Measurements from ENCODE around the gene GPR39.

GPR39 gene

GRCh38 chr2:132566379-132566778 lies 149.8 kb downstream of the GPR39 start:
- H4K20me1 ChIP-seq (ENCODE audit: low read depth, low read length), result no peaks in the 10 kb centered on the region
- H3K27me3 ChIP-seq (ENCODE audit: low read length), result no peaks in the 10 kb centered on the region
- H3K27ac ChIP-seq (ENCODE audit: low read depth, low read length), result no peak overlapping the region
- no peak overlapping the region for H3K9ac ChIP-seq (ENCODE audit: low read length)
- H3K4me2 ChIP-seq (ENCODE audit: low read depth, low read length, poor library complexity, severe bottlenecking), result no peak overlapping the region
- H2AFZ ChIP-seq (ENCODE audit: low read depth, low read length, severe bottlenecking), result no peak overlapping the region
- TF ChIP-seq CTCF (IDR thresholded peaks at IDR 0.05; ENCODE audit: insufficient read depth, low read length, poor library complexity, severe bottlenecking) (no peak), EZH2phosphoT487 (conservative IDR thresholded peaks at IDR 0.05; ENCODE audit: low read length) (no peak)
- no peaks in the 10 kb centered on the region for H3K9me3 ChIP-seq (ENCODE audit: insufficient read depth, low read length)
- no peaks in the 10 kb centered on the region for H3K36me3 ChIP-seq (ENCODE audit: low read length)
- no peaks in the 10 kb centered on the region for H3F3A ChIP-seq (ENCODE audit: insufficient read depth)
- no peaks in the 10 kb centered on the region for H3K79me2 ChIP-seq (ENCODE audit: insufficient read depth, low read length)
- H3K4me3 ChIP-seq (ENCODE audit: insufficient read depth, low read length, poor library complexity, severe bottlenecking), result no peak overlapping the region
- H3K9me2 ChIP-seq (replicated peaks; ENCODE audit: insufficient read depth, low read length), result no peaks in the 10 kb centered on the region

GRCh38 chr2:132567682-132568081 lies 151.1 kb downstream of the GPR39 start:
- Histone ChIP-seq H3K4me2 (ENCODE audit: low read depth, low read length, poor library complexity, severe bottlenecking) (no peak overlapping the region), H3K79me2 (ENCODE audit: insufficient read depth, low read length) (no peaks in the 10 kb centered on the region), H3K9ac (ENCODE audit: low read length) (no peak overlapping the region), H3K9me2 (replicated peaks; ENCODE audit: insufficient read depth, low read length) (no peaks in the 10 kb centered on the region), H3K27me3 (ENCODE audit: low read length) (no peaks in the 10 kb centered on the region), H3K27ac (ENCODE audit: low read depth, low read length) (no peak overlapping the region), H2AFZ (ENCODE audit: low read depth, low read length, severe bottlenecking) (no peak overlapping the region), H3K36me3 (ENCODE audit: low read length) (no peaks in the 10 kb centered on the region), H3K4me3 (ENCODE audit: insufficient read depth, low read length, poor library complexity, severe bottlenecking) (no peak overlapping the region), H3F3A (ENCODE audit: insufficient read depth) (no peaks in the 10 kb centered on the region), H3K9me3 (ENCODE audit: insufficient read depth, low read length) (no peaks in the 10 kb centered on the region), H4K20me1 (ENCODE audit: low read depth, low read length) (no peaks in the 10 kb centered on the region)
- TF ChIP-seq EZH2phosphoT487 (conservative IDR thresholded peaks at IDR 0.05; ENCODE audit: low read length) (no peak), CTCF (IDR thresholded peaks at IDR 0.05; ENCODE audit: insufficient read depth, low read length, poor library complexity, severe bottlenecking) (no peak)

- Histone ChIP-seq H3K36me3 (ENCODE audit: low read length) (no peaks in the 10 kb centered on the region), H3K27ac (ENCODE audit: low read depth, low read length) (no peak overlapping the region), H3K9ac (ENCODE audit: low read length) (no peak overlapping the region), H3K79me2 (ENCODE audit: insufficient read depth, low read length) (no peaks in the 10 kb centered on the region), H3K9me3 (ENCODE audit: insufficient read depth, low read length) (no peaks in the 10 kb centered on the region), H3F3A (ENCODE audit: insufficient read depth) (no peaks in the 10 kb centered on the region), H3K9me2 (replicated peaks; ENCODE audit: insufficient read depth, low read length) (no peaks in the 10 kb centered on the region), H3K27me3 (ENCODE audit: low read length) (no peaks in the 10 kb centered on the region), H4K20me1 (ENCODE audit: low read depth, low read length) (no peaks in the 10 kb centered on the region), H3K4me2 (ENCODE audit: low read depth, low read length, poor library complexity, severe bottlenecking) (no peak overlapping the region), H3K4me3 (ENCODE audit: insufficient read depth, low read length, poor library complexity, severe bottlenecking) (no peak overlapping the region), H2AFZ (ENCODE audit: low read depth, low read length, severe bottlenecking) (no peak overlapping the region)
- no peak for TF ChIP-seq EZH2phosphoT487 (conservative IDR thresholded peaks at IDR 0.05; ENCODE audit: low read length)
These were observed 152.1 kb downstream of the GPR39 start for GRCh38 chr2:132568656-132569055.

GRCh38 chr2:132573444-132574007 lies 156.9 kb downstream of the GPR39 start:
- H2AFZ ChIP-seq (ENCODE audit: low read depth, low read length, severe bottlenecking), result no peak overlapping the region
- H4K20me1 ChIP-seq (ENCODE audit: low read depth, low read length), result no peaks in the 10 kb centered on the region
- H3K36me3 ChIP-seq (ENCODE audit: low read length), result no peaks in the 10 kb centered on the region
- no peak overlapping the region for H3K4me2 ChIP-seq (ENCODE audit: low read depth, low read length, poor library complexity, severe bottlenecking)
- no peaks in the 10 kb centered on the region for H3F3A ChIP-seq (ENCODE audit: insufficient read depth)
- H3K79me2 ChIP-seq (ENCODE audit: insufficient read depth, low read length), result no peaks in the 10 kb centered on the region
- H3K4me3 ChIP-seq (ENCODE audit: insufficient read depth, low read length, poor library complexity, severe bottlenecking), result no peak overlapping the region
- no peak overlapping the region for H3K27ac ChIP-seq (ENCODE audit: low read depth, low read length)
- H3K9me3 ChIP-seq (ENCODE audit: insufficient read depth, low read length), result no peaks in the 10 kb centered on the region
- H3K9me2 ChIP-seq (replicated peaks; ENCODE audit: insufficient read depth, low read length), result no peaks in the 10 kb centered on the region
- H3K27me3 ChIP-seq (ENCODE audit: low read length), result no peaks in the 10 kb centered on the region
- H3K9ac ChIP-seq (ENCODE audit: low read length), result no peak overlapping the region
- TF ChIP-seq CTCF (IDR thresholded peaks at IDR 0.05; ENCODE audit: insufficient read depth, low read length, poor library complexity, severe bottlenecking), result no peak
- no peak for TF ChIP-seq EZH2phosphoT487 (conservative IDR thresholded peaks at IDR 0.05; ENCODE audit: low read length)
